ENCODE data around the gene L2HGDH. TPM values are rescaled to one million over a fixed set of nuclear protein-coding genes. Genes with fewer than 3 reads are reported as not detected.

Gene L2HGDH
- total RNA-seq, 1 experiment from 2014 or later = 22.6 TPM

- Histone ChIP-seq H3K79me1 (ENCODE audit: insufficient read depth, low read depth, low read length, poor library complexity, severe bottlenecking) (no peaks in the 10 kb centered on the region), H3K27ac (ENCODE audit: insufficient read length, low read depth, low read length) (no peak overlapping the region), H3K23ac (ENCODE audit: insufficient read length, low read depth, low read length) (no peak overlapping the region), H4K91ac (ENCODE audit: insufficient read length, low read depth, low read length) (no peak overlapping the region), H4K20me1 (ENCODE audit: control insufficient read depth, insufficient read depth, insufficient read length) (no peaks in the 10 kb centered on the region), H2AK5ac (ENCODE audit: insufficient read length, low read length) (no peak overlapping the region), H2BK15ac (ENCODE audit: low read depth, low read length) (no peak overlapping the region), H2BK12ac (ENCODE audit: insufficient read length, low read depth, low read length) (no peak overlapping the region), H3T11ph (ENCODE audit: low read length) (no peak overlapping the region), H2BK5ac (ENCODE audit: insufficient read length, low read length) (no peak overlapping the region), H3K79me2 (ENCODE audit: insufficient read depth, low read length) (no peaks in the 10 kb centered on the region), H2BK120ac (ENCODE audit: low read depth, low read length, poor library complexity, severe bottlenecking) (no peak overlapping the region), H3K9ac (ENCODE audit: extremely low read depth, insufficient read length, low read length) (no peak overlapping the region), H3K4me2 (ENCODE audit: insufficient read depth, insufficient read length, low read length) (no peak overlapping the region), H2AFZ (ENCODE audit: low read length) (no peak overlapping the region), H3K14ac (ENCODE audit: insufficient read depth, low read length) (no peak overlapping the region), H3K9me3 (ENCODE audit: control insufficient read depth, low read depth, low read length) (no peaks in the 10 kb centered on the region), H3K18ac (ENCODE audit: insufficient read length, low read depth, low read length) (no peak overlapping the region), H4K8ac (replicated peaks; ENCODE audit: insufficient read length, low read depth, low read length) (no peak overlapping the region), H2BK20ac (ENCODE audit: low read depth, low read length, poor library complexity, severe bottlenecking) (no peak overlapping the region), H3K4me1 (ENCODE audit: insufficient read depth, low read length) (no peaks in the 10 kb centered on the region; the same call in 1 of the 2 replicates), H3K56ac (ENCODE audit: insufficient read length, low read depth, low read length) (no peak overlapping the region), H3K23me2 (ENCODE audit: insufficient read length, low read depth, low read length, poor library complexity, severe bottlenecking) (no peaks in the 10 kb centered on the region), H3K27me3 (ENCODE audit: insufficient read depth, low read length) (no peaks in the 10 kb centered on the region), H4K5ac (ENCODE audit: insufficient read length, low read depth, low read length) (no peak overlapping the region), H3K4ac (ENCODE audit: low read depth, low read length) (no peak overlapping the region)
- Mint-ChIP-seq H3K4me1 (peaks cover 12 to 16% of the 10 kb centered on the region in 2 experiments; a peak in 3 of 4 replicates), H3K4me3 (no peak overlapping the region), H3K9me3 (no peaks in the 10 kb centered on the region), H3K27me3 (ENCODE audit: low read depth) (no peaks in the 10 kb centered on the region), H3K27ac (no peak overlapping the region; a peak in 1 of 7 replicates), H3K36me3 (ENCODE audit: insufficient read depth in 1 of 3, low read depth in 3 of 3) (no peaks in the 10 kb centered on the region)
- no CpG with 5 or more reads among the region's 1 CpG for WGBS (ENCODE audit: extremely low coverage, insufficient read length, low lambda C conversion rate)
- TF ChIP-seq, protein P1, sequence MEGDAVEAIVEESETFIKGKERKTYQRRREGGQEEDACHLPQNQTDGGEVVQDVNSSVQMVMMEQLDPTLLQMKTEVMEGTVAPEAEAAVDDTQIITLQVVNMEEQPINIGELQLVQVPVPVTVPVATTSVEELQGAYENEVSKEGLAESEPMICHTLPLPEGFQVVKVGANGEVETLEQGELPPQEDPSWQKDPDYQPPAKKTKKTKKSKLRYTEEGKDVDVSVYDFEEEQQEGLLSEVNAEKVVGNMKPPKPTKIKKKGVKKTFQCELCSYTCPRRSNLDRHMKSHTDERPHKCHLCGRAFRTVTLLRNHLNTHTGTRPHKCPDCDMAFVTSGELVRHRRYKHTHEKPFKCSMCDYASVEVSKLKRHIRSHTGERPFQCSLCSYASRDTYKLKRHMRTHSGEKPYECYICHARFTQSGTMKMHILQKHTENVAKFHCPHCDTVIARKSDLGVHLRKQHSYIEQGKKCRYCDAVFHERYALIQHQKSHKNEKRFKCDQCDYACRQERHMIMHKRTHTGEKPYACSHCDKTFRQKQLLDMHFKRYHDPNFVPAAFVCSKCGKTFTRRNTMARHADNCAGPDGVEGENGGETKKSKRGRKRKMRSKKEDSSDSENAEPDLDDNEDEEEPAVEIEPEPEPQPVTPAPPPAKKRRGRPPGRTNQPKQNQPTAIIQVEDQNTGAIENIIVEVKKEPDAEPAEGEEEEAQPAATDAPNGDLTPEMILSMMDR (conservative IDR thresholded peaks at IDR 0.05) = no peak
- no peak for DNase-seq
Measured at GRCh38 chr14:50355692-50356091, 43.7 kb upstream of the L2HGDH start.

Data from H9 (cell line).